Ovary (tissue), 3 donors: ENCODE data around the gene EEF1E1.

Source experiments
- CTCF ChIP-seq, 3 donors: fragments of 450-650 bp in 2 of 3; fragments of 200-600 bp in 1 of 3; IDR thresholded peaks; one replicate each; pipeline versions ENCODE4 v1.5.1 to v1.8.0; 2016 to 2022; ENCODE audit warnings: antibody characterized with exemption in 3 of 3, mild to moderate bottlenecking in 1 of 3
- POLR2A ChIP-seq: fragments of 450-650 bp; IDR thresholded peaks from one replicate; pipeline ENCODE4 v1.6.1; 2017; ENCODE audit warnings: antibody characterized with exemption, mild to moderate bottlenecking, moderate library complexity
- donor health status: DM: no; HTN: no; CAD: no.

- TF ChIP-seq POLR2A (no peak), CTCF (IDR thresholded peaks at IDR 0.05) (no peak)
These were observed 32.9 kb upstream of the EEF1E1 start for GRCh38 chr6:8135276-8135675.
